PC-9 (cell line): ENCODE measurements around the gene HBEGF.

ENCODE experiments used
- CTCF ChIP-seq: fragments of 200-600 bp; sonication (generic); conservative IDR thresholded peaks from 2 replicates; pipeline ENCODE4 v1.6.1; 2017; ENCODE audit warnings: mixed run types, antibody characterized with exemption, mild to moderate bottlenecking, moderate library complexity
- EZH2 ChIP-seq: fragments of 200-600 bp; sonication (generic); IDR thresholded peaks from 2 replicates; pipeline ENCODE4 v1.8.0; 2017; ENCODE audit warnings: antibody characterized with exemption, low read depth

GRCh38 chr5:140346348-140347221 is at the start of gene HBEGF:
- TF ChIP-seq EZH2 (no peak), CTCF (peak; percentile 70)
